ENCODE data around the gene LYRM9. TPM values are rescaled to one million over a fixed set of nuclear protein-coding genes. Genes with fewer than 3 reads are reported as not detected.

Gene LYRM9
- total and polyA plus RNA-seq, 9 of the 15 experiments (the other 6 are each of a cell fraction or from before 2014, with no cell fraction given): 0.98 to 4.7 (median 1.8) TPM

GRCh38 chr17:27896701-27897100 lies 3.5 kb upstream of the LYRM9 start:
- Histone ChIP-seq H4K20me1 (replicated peaks; ENCODE audit: control insufficient read depth, insufficient read depth, low read length) (no peaks in the 10 kb centered on the region), H3K4me3 (no peak overlapping the region), H3K4me1 (replicated peaks in 1 of 2; ENCODE audit: control insufficient read depth in 2 of 2, insufficient read depth in 2 of 2, low read length in 2 of 2) (peaks cover 13 to 39% of the 10 kb centered on the region in 2 experiments), H3K79me2 (ENCODE audit: control insufficient read depth, insufficient read depth, low read length) (no peaks in the 10 kb centered on the region), H3K9me3 (replicated peaks; ENCODE audit: control insufficient read depth, insufficient read depth, low read depth, low read length) (no peaks in the 10 kb centered on the region), H3K4me2 (ENCODE audit: insufficient read depth, low read length) (no peak overlapping the region), H3K27ac (ENCODE audit: extremely low read depth, low read depth, low read length) (no peak overlapping the region), H2AFZ (ENCODE audit: low read depth, low read length) (no peak overlapping the region), H3K27me3 (ENCODE audit: control insufficient read depth in 2 of 2, insufficient read depth in 2 of 2, low read length in 2 of 2) (no peaks in the 10 kb centered on the region), H3K36me3 (ENCODE audit: control insufficient read depth, insufficient read depth, low read length) (no peaks in the 10 kb centered on the region), H3K9me1 (ENCODE audit: control insufficient read depth, insufficient read depth, low read length) (no peaks in the 10 kb centered on the region), H3K9ac (ENCODE audit: insufficient read depth in 1 of 2, low read depth in 2 of 2, low read length in 2 of 2) (no peak overlapping the region)
- DNase-seq (ENCODE audit: extremely low read depth in 1 of 4, low spot score in 3 of 4) (no peak), ATAC-seq (no peak), FAIRE-seq (no peak)
- intact Hi-C loops (cut with micrococcal nuclease): no loop called here
- ChIA-PET POLR2A (no interaction called here), CTCF (ENCODE audit: low intra/inter-chr PET ratio) (no interaction called here)
- 79% methylated on average over 7 of the region's 7 CpGs for WGBS (ENCODE audit: insufficient coverage, low coverage, missing lambda C conversion rate)
- no TSS peak for BruUV-seq (replicated peaks)
- in situ Hi-C loops (cut with MboI): no loop called here
- TF ChIP-seq ETS1 (conservative IDR thresholded peaks at IDR 0.05; ENCODE audit: control insufficient read depth, low read depth, low read length) (no peak), ZKSCAN1 (IDR thresholded peaks at IDR 0.05; ENCODE audit: low read depth, low read length) (no peak), E2F8 (IDR thresholded peaks at IDR 0.05; ENCODE audit: low read depth, partially characterized antibody) (no peak), DDX20 (tag; IDR thresholded peaks at IDR 0.05; ENCODE audit: low read depth) (no peak), DMBX1 (CRISPR knock-in tag; IDR thresholded peaks at IDR 0.05; ENCODE audit: borderline replicate concordance) (no peak), HOMEZ (CRISPR knock-in tag; IDR thresholded peaks at IDR 0.05) (no peak), RBBP5 (IDR thresholded peaks at IDR 0.05; ENCODE audit: borderline replicate concordance, insufficient read depth, low read length, poor library complexity, severe bottlenecking) (no peak), UBTF (IDR thresholded peaks at IDR 0.05; ENCODE audit: borderline replicate concordance in 1 of 2, low read depth in 2 of 2, low read length in 2 of 2) (no peak), NR0B1 (IDR thresholded peaks at IDR 0.05; ENCODE audit: partially characterized antibody) (no peak), MLX (CRISPR knock-in tag; conservative IDR thresholded peaks at IDR 0.05) (no peak)

Data from K562 (cell line).